ENCODE results near the gene BEST1.
"Not testable (repeated sequence)": the region's sequence is repeated elsewhere in the genome, so short reads cannot be mapped to it uniquely, and the experiment has no call there.

The BEST1 gene

DNA sequence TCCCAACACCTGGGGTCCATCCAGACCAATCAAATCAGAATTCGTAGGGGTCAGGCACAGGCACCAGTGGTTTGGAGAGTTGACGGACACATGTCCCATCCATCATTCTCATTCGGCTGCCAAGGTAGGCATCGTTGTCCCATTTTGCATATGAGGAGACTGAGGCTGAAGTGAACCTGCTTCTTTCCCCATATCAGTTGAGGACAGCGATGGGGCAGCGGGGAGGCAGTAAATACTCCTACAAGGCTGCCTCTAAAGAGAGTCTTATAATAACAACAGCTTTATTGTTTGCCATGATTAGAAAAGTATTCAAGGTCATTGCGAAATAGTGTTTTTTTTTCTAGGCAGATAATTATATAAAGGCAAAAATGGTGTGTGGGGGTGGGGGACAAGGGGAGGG, 1.6 kb upstream of the BEST1 start:
- no peak for DNase-seq (ENCODE audit: low read depth in 3 of 3)

DNA sequence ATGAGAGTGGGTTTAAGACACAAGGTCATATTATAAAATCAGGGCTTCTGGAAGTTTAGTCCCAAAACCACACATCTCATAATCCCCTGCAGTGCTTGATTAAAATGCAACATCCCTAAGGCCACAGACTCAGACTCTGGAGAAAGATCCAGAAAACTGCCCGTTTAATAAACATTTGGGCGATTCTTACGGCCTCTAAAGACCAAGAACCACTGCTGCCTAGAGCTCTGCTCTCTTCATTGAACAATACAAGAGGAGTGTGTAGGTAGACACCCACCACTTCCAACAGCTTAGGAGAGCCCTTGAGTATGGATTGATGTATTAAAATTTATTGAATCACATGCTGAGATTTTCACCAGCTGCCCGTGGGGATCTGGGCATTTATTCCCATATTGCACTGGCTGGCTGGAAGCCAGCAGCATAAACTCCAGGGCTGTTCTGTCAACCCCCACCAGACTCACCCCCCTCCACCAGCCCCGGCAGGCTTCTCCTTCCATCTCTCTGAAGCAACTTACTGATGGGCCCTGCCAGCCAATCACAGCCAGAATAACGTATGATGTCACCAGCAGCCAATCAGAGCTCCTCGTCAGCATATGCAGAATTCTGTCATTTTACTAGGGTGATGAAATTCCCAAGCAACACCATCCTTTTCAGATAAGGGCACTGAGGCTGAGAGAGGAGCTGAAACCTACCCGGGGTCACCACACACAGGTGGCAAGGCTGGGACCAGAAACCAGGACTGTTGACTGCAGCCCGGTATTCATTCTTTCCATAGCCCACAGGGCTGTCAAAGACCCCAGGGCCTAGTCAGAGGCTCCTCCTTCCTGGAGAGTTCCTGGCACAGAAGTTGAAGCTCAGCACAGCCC, 749 bp upstream of the BEST1 start:
- no peak for DNase-seq (ENCODE audit: low read depth in 3 of 3)

DNA sequence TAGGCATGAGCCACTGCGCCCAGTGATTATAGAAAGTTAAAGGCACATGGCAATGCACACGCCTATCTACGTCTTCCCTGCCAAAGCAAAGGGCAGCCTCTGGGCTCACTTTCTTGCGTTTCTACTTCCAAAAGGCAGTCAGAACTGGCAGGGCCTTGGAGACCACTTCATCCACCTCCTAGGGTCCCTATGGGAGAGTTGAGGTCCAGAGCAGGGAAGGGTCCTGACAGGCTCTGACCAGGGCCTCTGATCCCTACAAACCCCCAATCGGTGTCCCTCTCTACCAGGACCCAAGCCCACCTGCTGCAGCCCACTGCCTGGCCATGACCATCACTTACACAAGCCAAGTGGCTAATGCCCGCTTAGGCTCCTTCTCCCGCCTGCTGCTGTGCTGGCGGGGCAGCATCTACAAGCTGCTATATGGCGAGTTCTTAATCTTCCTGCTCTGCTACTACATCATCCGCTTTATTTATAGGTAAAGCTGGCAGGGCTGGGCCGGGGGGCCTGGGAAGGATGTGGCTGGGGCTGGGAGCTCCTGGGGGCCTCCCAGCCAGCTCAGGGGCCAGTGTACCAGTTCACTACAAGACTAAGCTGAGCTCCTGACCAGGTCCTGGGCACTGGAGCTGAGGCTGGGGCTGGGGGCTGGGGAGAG, 1.5 kb downstream of the BEST1 start:
- no peak for DNase-seq (ENCODE audit: low read depth in 3 of 3)

DNA sequence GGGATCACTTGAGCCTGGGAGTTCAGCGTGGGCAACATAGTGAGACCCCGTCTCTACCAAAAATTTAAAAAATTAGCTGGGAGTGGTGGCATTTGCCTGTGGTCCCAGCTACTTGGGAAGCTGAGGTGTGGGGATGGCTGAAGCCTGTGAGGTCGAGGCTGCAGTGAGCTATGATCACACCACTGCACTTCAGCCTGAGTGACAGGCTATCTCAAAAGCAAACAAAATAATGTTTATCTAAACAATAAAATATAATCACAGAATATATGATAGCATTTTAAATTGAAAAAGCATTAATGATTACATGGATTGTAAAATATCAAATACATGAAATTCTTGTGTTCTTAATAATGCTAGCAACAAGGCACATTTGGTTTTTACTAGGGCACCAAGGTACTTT, 2.7 kb downstream of the BEST1 start:
- no peak for DNase-seq (ENCODE audit: low read depth in 3 of 3)

DNA sequence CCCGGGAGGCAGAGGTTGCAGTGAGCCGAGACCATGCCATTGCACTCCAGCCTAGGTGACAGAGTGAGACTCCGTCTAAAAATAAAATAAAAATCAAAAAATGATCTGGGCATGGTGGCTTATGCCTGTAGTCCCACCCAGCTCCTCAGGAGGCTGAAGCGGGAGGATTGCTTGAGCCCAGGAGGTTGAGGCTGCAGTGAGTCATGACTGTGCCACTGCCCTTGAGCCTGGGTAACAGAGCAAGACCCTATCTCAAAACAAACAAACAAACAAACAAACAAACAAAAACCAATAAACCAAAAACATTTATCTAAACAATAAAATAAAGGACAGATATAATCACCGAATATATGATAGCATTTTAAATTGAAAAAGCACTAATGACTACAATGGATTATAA, 3.5 kb downstream of the BEST1 start:
- not testable (repeated sequence) for DNase-seq (ENCODE audit: low read depth in 3 of 3)

DNA sequence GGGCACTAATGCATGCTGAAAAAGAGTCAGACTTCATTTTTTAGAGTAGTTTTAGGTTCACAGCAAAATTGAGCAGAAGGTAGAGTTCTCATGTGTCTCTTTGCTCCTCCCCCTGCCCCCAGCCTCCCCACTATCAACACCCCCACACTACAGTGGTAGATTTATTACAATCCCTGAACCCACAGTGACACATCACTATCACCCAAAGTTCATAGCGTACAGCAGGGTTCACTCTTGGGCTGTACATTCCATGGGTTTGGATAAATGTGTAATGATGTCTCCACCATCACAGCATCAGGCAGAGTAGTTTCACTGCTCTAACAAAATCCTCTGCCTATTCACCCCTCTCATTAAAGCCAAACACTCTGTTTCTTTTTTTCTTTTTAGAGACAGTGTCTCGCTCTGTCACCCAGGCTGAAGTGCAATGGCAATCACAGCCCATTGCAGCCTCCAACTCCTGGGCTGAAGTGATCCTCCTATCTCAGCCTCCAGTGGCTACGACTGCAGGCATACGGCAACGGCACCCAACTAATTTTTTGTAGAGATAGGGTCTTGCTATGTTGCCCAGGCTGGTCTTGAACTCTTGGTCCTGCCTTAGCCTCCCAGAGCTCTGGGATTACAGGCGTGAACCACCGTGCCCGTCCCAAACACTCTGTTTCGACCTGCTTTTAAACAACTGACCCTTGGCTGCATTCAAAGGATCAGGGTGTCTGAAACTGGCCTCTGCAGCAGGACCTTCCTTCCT, 4.1 kb downstream of the BEST1 start:
- DNase-seq (ENCODE audit: low read depth in 3 of 3), result no peak

DNA sequence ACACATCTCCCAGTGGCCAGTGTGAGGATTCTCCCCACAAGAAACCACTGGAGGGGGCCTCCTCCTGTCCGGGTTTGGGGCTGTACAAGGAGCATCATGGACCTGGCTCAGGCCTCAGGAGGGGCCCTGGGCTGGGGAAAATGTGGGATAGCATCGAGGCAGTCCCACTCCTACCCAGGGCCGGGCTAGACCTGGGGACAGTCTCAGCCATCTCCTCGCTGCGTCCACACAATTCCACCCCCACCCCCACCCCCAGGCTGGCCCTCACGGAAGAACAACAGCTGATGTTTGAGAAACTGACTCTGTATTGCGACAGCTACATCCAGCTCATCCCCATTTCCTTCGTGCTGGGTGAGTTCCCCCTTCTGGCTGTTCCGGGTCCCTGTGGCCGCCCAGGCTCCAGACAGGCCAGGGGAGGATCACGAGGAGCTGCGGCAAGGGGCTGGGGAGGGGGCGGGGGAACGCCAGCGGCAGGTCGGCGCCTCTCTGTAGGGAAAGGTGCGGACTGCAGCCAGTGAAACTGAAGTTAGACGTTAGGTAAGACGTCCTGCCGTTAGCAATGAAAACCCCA, 4.8 kb downstream of the BEST1 start:
- no peak for DNase-seq (ENCODE audit: low read depth in 3 of 3)

DNA sequence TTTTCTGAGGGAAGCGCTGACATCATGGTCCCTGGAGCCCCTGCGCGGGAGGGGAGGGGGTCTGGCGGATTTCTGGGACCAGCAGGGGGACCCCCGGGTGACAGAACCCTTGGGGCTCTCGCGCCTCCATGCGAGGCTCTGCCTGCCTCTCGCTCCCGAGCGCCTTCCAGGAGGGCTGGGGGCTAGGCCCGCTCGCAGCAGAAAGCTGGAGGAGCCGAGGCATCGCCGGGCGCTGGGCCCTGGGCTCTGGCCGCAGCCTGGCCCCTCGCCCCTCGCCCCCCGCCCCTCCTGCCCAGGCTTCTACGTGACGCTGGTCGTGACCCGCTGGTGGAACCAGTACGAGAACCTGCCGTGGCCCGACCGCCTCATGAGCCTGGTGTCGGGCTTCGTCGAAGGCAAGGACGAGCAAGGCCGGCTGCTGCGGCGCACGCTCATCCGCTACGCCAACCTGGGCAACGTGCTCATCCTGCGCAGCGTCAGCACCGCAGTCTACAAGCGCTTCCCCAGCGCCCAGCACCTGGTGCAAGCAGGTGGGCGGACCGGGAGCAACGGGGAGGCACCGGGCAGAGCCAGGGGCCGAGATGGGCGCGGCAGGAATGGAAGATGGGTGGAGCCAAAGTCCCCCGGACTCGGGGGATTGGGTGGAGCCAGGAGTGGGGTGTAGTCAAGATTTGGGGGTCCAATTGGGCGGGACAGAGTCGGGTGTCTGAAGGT, 5.4 kb downstream of the BEST1 start:
- no peak for DNase-seq (ENCODE audit: low read depth in 3 of 3)

DNA sequence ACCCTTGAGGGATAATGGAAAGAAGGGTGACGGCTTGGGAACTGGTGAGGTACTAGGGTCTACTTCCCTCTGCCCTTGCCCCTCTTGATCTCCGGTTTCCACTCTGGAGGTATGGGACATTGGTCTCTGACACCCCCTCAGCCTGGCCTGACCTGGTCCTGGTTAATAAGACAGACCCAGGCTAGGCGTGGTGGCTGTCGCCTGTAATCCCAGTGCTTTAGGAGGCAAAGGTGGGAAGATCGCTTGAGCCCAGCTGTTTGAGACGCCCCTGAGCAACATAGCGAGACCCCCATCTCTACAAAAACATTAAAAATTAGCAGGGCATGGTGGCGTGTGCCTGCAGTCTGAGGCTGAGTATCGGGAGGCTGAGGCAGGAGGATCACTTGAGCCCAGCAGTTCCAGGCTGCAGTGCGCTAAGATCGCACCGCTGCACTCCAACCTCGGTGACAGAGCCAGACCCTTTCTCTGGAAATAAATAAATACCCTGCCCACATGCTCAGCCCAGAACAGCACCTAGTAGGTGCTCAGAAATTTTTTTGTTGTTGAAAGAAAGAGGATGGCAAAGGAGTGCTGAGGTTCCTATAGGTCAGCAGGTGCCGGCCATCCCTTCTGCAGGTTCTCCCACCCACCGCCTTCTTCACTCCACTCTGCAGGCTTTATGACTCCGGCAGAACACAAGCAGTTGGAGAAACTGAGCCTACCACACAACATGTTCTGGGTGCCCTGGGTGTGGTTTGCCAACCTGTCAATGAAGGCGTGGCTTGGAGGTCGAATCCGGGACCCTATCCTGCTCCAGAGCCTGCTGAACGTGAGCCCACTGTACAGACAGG, 6.3 kb downstream of the BEST1 start:
- DNase-seq (ENCODE audit: low read depth in 3 of 3), result no peak

DNA sequence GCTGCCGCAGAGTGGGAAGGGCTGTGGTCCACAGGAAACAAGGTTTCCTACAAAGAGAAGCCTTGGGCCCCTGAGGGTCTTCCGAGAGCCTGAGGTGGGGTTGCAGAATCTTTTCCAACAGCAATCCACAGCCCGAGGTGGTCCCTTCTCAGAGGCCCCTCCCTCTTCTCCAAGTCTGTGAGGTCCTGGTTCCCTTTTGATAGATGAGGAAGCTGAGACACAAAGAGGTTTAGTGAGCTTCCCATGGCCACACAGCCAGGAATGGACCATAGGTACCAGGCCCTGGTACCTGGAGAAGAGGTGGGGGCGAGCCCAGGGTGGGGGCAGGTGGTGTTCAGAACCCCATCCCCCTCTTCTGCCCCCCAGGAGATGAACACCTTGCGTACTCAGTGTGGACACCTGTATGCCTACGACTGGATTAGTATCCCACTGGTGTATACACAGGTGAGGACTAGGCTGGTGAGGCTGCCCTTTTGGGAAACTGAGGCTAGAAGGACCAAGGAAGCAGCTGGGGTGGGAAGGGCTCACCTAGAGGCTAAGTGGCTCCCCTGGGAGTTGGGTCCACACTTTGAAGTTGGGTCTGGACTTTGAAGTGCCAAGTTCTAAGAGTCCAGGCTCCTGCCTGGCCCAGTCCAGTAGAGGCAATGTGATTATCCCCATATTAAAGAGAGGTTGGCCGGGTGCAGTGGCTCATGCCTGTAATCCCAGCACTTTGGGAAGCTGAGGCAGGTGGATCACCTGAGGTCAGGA, 7.0 kb downstream of the BEST1 start:
- no peak for DNase-seq (ENCODE audit: low read depth in 3 of 3)

DNA sequence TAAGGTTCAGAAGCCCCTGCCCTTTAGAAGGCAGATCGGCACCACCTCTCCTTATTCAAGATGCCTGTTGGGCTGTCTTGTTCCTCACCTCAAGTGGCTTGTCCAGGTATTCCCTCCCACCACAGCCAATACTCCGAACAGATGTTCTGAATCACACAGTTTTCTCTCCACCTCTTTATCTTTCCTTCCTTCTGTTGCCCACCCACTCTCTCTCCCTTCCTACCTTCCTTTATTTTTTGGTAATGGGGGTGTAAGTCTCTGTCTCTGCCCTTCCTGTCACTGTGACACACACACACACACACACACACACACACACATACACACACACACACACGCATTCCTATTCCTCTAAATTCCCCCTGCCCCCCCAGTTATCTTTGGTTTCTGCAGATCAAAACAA, 8.4 kb downstream of the BEST1 start:
- DNase-seq (ENCODE audit: low read depth in 3 of 3), result no peak

DNA sequence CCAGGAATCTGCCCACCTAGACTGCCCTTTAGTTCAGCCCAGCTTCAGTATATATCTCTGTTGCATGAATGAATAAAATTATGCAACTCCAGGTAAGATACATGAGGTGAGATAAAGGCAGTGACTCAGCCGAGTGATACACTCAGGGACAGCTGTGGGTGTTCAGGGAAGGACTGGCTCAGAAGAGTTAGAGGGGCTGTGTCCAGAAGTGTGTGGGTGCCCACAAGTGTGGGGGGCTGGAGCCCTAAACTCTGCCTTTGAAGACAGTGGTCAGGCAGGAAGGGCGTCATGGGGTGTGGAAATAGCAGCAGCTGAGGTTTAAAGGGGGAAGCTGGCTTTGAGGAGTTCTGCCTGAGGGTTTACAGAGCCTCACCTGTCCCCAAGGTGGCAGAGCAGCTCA, 9.0 kb downstream of the BEST1 start:
- no peak for DNase-seq (ENCODE audit: low read depth in 3 of 3)

DNA sequence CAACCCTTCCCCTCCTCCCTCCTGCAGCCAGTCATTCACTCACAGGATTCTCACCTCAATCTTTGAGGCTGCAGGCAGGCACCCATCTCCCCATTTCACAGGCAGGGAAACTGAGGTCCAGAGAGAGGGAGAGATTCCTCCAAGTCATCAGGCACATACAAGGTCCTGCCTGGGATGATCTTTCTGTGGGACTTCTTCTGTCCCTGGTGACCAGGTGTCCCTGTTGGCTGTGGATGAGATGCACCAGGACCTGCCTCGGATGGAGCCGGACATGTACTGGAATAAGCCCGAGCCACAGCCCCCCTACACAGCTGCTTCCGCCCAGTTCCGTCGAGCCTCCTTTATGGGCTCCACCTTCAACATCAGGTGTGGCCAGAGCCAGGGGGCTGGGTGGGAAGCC, 9.5 kb downstream of the BEST1 start:
- DNase-seq (ENCODE audit: low read depth in 3 of 3), result no peak

DNA sequence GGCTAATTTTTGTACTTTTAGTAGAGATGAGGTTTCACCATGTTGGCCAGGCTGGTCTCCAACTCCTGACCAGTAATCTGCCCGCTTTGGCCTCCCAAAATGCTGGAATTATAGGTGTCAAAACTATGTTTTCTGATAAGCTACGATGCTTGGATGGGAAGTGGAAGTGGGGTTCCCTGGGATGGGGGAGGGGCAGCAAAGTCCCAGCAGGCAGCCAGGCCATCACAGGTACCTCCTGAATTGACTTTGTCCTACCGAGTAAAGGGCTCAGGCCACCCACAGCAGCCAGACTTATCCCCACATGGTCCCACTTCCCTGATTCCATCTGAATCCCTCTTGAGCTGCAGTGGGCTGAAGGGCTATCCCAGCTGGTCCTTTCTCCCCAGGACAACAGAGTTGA, 10.4 kb downstream of the BEST1 start:
- no peak for DNase-seq (ENCODE audit: low read depth in 3 of 3)

DNA sequence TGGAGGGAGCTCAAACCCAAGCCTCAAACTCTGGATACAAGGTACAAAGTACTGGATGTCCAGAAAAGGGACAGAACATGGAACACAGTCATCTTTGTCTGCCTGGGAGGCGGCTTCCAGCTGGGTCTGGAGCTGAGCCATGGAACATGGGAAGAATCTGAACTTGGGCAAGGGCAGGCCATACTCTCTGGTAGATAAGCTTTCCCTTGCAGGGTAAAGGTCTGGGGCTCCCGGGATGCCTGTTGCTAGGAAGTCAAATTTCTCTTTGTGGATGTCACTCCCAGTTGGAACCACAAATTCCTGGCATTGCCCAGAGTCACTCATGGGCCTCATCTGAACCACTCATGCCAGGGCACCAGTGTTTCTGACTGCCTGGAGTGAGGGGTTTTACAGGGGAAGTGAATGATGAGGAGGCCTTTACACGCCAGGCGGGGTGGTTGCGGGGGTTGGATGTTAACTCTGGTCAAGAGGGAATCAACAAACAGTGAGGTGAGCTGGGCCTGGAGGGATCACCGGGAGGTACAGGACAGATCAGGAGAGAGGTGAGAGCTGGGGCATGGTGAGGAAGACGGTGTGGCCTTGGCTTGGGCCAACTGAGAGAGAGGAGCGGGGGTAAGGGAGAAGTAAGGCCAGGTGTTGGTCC, 11.5 kb downstream of the BEST1 start:
- no peak for DNase-seq (ENCODE audit: low read depth in 3 of 3)

DNA sequence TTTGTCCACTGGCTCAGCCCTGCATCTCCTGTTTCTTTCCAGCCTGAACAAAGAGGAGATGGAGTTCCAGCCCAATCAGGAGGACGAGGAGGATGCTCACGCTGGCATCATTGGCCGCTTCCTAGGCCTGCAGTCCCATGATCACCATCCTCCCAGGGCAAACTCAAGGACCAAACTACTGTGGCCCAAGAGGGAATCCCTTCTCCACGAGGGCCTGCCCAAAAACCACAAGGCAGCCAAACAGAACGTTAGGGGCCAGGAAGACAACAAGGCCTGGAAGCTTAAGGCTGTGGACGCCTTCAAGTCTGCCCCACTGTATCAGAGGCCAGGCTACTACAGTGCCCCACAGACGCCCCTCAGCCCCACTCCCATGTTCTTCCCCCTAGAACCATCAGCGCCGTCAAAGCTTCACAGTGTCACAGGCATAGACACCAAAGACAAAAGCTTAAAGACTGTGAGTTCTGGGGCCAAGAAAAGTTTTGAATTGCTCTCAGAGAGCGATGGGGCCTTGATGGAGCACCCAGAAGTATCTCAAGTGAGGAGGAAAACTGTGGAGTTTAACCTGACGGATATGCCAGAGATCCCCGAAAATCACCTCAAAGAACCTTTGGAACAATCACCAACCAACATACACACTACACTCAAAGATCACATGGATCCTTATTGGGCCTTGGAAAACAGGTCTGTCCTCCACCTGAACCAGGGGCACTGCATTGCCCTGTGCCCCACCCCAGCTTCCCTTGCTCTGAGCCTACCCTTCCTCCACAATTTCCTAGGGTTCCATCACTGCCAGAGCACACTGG, 12.3 kb downstream of the BEST1 start:
- DNase-seq (ENCODE audit: low read depth in 3 of 3), result no peak

DNA sequence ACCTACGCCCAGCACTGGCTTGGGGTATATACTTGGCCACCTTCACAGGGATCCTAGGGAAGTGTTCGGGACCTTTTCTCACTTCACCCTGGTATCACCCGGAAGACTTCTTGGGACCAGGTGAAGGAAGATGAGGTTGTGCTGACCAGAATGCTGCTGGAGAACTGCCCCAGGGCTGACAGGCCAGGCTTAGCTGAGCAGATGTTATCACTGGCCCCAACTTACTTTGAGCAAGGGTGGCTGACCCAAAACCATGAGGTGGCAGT, 12.8 kb downstream of the BEST1 start:
- no peak for DNase-seq (ENCODE audit: low read depth in 3 of 3)

DNA sequence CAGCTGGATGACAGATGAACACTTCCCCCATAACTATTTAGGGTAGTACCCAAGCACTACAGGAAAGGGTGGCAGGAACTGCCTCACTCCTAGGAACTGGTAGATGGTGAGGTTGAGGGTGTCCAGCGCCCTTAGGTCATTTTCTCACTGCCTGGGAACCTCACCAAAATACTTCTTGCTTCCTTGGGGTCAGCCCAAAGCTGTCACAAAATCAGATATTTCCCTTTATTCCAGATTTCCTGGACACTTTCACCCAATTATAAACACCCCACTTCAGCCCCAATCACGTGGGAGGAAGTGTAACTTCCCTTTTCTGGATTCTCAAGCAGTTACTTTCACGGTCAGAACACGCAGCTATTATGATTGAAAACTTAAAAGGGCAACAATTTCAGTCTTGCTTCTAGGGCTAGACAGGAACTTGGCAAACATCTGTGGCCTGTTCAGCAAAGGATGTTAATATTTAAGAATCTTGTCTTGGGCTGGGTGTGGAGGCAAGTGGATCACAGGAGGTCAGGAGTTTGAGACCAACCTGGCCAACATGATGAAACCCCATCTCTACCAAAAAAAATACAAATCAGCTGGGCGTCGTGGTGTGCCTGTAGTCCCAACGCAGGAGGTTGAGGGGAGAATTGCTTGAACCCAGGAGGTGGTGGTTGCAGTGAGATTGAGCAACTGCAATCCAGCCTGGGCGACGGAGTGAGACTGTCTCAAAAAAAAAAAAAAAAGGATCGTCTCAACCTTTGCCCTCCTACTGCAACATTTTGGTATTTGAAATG, 13.3 kb downstream of the BEST1 start:
- DNase-seq (ENCODE audit: low read depth in 3 of 3), result no peak

All from stimulated activated CD4-positive, alpha-beta T cell treated with anti-CD3 and anti-CD28 coated beads, TNF-alpha, amount 100 ng/mL, for 4 hours (primary cell).